SJSA1 (cell line): ENCODE data around the gene MRTFA. TPM values are rescaled to one million over a fixed set of nuclear protein-coding genes. Genes with fewer than 3 reads are reported as not detected.
A peak's percentile ranks its signal among the peaks of the same experiment; 100 is the strongest.
"Not testable (repeated sequence)": the region's sequence is repeated elsewhere in the genome, so short reads cannot be mapped to it uniquely, and the experiment has no call there.

ENCODE experiments used
- DNase-seq, 2 experiments: peaks; one replicate each; pipeline ENCODE4 v3.0.0-alpha.2; 2015 to 2020; ENCODE audit warnings: low spot score in 2 of 2, low read depth in 1 of 2
- H3K27ac ChIP-seq: fragments of 250-450 bp; sonication (Bioruptor Pico); 2 replicates; pipeline ENCODE4 v1.5.1; 2020; ENCODE audit warnings: mild to moderate bottlenecking, moderate library complexity
- H3K27me3 ChIP-seq: fragments of 250-450 bp; sonication (Bioruptor Pico); replicated peaks from 2 replicates; pipeline ENCODE4 v1.5.1; 2020; ENCODE audit warnings: mild to moderate bottlenecking, moderate library complexity
- H3K36me3 ChIP-seq: fragments of 250-450 bp; sonication (Bioruptor Pico); 2 replicates; pipeline ENCODE4 v1.5.1; 2020; ENCODE audit warnings: mild to moderate bottlenecking
- H3K4me1 ChIP-seq: fragments of 250-450 bp; sonication (Bioruptor Pico); replicated peaks from 2 replicates; pipeline ENCODE4 v1.6.1; 2021; ENCODE audit warnings: mild to moderate bottlenecking
- H3K4me3 ChIP-seq: fragments of 250-450 bp; sonication (Bioruptor Pico); 2 replicates; pipeline ENCODE4 v1.5.1; 2020; ENCODE audit warnings: mild to moderate bottlenecking
- H3K9me3 ChIP-seq: fragments of 250-450 bp; sonication (Bioruptor Pico); replicated peaks from 2 replicates; pipeline ENCODE4 v1.5.1; 2020; ENCODE audit warnings: mild to moderate bottlenecking
- total RNA-seq: library from RNA; depleted of rRNA; stranded (reverse); fragments of >200 nt; shearing (Covaris generic); gene quantifications from 2 replicates; pipeline ENCODE4 v1.2.3, GENCODE V29; 2014

Gene MRTFA
- total RNA-seq, 1 experiment from 2014 or later = 27.8 TPM

DNA sequence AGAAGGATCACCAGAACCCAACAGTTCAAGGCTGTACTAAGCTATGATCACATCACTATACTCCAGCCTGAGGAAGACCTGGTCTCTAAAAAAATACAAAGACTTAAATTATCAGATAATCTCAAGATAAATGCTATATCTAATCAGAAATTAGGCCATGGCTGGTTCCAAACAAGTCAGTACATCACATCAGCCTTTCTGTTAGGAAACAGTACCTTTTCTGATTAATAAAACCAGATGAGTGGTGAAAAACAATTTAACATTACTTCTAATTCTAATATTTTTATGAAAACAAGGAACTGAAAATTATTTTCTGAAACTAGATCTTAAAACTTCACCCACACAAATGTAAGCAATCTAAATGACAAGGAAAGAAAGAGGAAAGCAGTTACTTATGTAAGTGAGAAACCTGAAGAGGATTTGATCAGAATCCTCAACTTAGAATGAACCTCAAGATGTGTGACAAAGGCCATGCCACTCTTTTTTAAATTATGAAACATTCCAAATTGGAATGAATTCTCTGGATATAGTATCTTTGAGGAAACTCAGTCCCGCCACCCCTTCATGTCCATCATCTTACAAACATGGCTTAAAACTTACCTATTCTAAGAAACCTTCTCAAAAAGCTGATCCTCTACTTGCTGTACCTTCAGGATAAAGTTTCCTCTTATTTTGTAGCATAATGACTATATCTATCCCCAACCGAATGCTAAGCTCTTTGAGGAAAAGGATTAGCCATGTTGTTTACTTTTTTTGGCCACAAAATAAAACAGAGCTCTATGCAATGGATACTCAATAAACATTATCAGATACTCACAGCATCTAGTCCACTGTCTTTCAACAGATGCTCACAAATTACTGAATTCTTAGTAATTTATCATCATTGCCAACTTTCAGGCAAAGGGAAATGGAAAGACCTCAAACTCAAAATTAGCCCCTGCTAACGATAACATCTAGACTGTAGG, 132.0 kb downstream of the MRTFA start:
- Histone ChIP-seq H3K4me1 (peaks cover 50% of the 10 kb centered on the region), H3K36me3 (no peaks in the 10 kb centered on the region), H3K27me3 (no peaks in the 10 kb centered on the region), H3K9me3 (no peaks in the 10 kb centered on the region), H3K27ac (peak overlapping the region; percentile 16; the same call in 1 of the 2 replicates), H3K4me3 (no peak overlapping the region)
- DNase-seq = no peak

DNA sequence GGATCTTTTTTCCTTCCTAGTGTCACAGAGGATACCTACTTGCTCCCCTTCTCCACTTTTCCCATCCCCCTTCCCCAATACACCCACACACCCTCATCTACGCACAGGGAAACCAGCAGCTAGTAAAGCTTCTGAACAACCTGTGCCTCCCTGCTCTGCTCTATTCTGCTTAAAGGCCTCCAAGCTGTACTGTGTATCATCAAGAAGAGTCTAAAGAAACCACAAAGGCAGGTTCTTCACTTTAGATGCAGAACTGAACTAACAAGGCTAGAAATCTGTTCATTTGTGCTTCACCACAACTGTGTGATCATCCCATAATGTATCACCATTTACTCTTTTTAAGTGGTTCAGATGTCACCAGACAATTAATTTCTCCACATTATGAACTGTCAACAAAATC, 133.6 kb downstream of the MRTFA start:
- no peaks in the 10 kb centered on the region for H3K27me3 ChIP-seq
- no peaks in the 10 kb centered on the region for H3K9me3 ChIP-seq
- H3K4me3 ChIP-seq = no peak overlapping the region
- no peak for DNase-seq
- H3K36me3 ChIP-seq = no peaks in the 10 kb centered on the region
- H3K27ac ChIP-seq = no peak overlapping the region
- H3K4me1 ChIP-seq = peaks cover 46% of the 10 kb centered on the region

DNA sequence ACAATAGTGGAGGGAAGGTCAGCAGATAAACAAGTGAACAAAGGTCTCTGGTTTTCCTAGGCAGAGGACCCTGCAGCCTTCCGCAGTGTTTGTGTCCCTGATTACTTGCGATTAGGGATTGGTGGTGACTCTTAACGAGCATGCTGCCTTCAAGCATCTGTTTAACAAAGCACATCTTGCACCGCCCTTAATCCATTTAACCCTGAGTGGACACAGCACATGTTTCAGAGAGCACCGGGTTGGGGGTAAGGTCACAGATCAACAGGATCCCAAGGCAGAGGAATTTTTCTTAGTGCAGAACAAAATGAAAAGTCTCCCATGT, 136.1 kb downstream of the MRTFA start:
- H3K9me3 ChIP-seq, H3K4me3 ChIP-seq, H3K36me3 ChIP-seq, H3K27me3 ChIP-seq, DNase-seq: not testable (repeated sequence)
- peaks cover 47% of the 10 kb centered on the region for H3K4me1 ChIP-seq
- peak overlapping the region; percentile 97; the same call in 1 of the 2 replicates for H3K27ac ChIP-seq

DNA sequence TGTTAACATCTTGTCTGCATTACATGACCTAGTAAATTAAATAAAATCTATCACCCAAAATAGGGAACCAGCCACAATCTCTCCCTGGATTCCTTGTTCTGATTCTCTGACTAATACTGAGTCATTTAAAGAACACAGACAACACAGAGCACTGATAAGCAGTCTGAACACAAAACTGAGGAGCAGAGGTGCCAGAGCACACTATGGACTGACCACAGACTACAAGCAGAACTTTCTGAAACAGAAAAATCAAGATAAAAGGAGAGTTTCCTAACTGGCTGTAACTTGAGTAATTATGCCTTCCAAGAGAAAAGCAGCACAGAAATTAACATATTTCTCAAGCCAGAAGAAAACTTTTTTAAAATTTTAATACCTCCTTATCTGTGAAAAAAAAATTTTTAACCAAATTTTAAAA, 137.3 kb downstream of the MRTFA start:
- Histone ChIP-seq H3K4me3 (no peak overlapping the region), H3K27ac (peak overlapping the region; percentile 97), H3K36me3 (peaks cover 4% of the 10 kb centered on the region; the same call in 1 of the 2 replicates), H3K27me3 (no peaks in the 10 kb centered on the region), H3K9me3 (no peaks in the 10 kb centered on the region), H3K4me1 (peaks cover 35% of the 10 kb centered on the region)
- DNase-seq = peak; percentile 79 to 97

- Histone ChIP-seq H3K4me3 (no peak overlapping the region), H3K9me3 (no peaks in the 10 kb centered on the region), H3K27me3 (no peaks in the 10 kb centered on the region), H3K36me3 (peaks cover 4% of the 10 kb centered on the region; the same call in 1 of the 2 replicates), H3K4me1 (peaks cover 33% of the 10 kb centered on the region), H3K27ac (peak overlapping the region; percentile 97)
- peak; percentile 88 to 97 for DNase-seq
Measured at GRCh38 chr22:40498420-40499208, 137.9 kb downstream of the MRTFA start.

GRCh38 chr22:40493441-40493840, 143.1 kb downstream of the MRTFA start:
- peaks cover 36% of the 10 kb centered on the region for H3K4me1 ChIP-seq
- no peaks in the 10 kb centered on the region for H3K9me3 ChIP-seq
- DNase-seq = no peak
- no peak overlapping the region for H3K4me3 ChIP-seq
- H3K36me3 ChIP-seq = peaks cover 4% of the 10 kb centered on the region; the same call in 1 of the 2 replicates
- 0 out of 2 replicates have a peak overlapping the region, but pooled peaks have one; percentile 2 for H3K27ac ChIP-seq
- no peaks in the 10 kb centered on the region for H3K27me3 ChIP-seq

- H3K4me1 ChIP-seq = peaks cover 24% of the 10 kb centered on the region
- H3K4me3 ChIP-seq = no peak overlapping the region
- no peaks in the 10 kb centered on the region for H3K27me3 ChIP-seq
- H3K9me3 ChIP-seq = no peaks in the 10 kb centered on the region
- H3K27ac ChIP-seq = no peak overlapping the region
- peaks cover 3% of the 10 kb centered on the region for H3K36me3 ChIP-seq
- no peak for DNase-seq
Measured at GRCh38 chr22:40491990-40492631, 144.4 kb downstream of the MRTFA start.

- DNase-seq = no peak
- H3K4me3 ChIP-seq = no peak overlapping the region
- no peaks in the 10 kb centered on the region for H3K27me3 ChIP-seq
- peaks cover 6% of the 10 kb centered on the region for H3K36me3 ChIP-seq
- H3K27ac ChIP-seq = no peak overlapping the region
- H3K4me1 ChIP-seq = peaks cover 18% of the 10 kb centered on the region
- H3K9me3 ChIP-seq = no peaks in the 10 kb centered on the region
Measured at GRCh38 chr22:40487663-40488249, 148.8 kb downstream of the MRTFA start.

DNA sequence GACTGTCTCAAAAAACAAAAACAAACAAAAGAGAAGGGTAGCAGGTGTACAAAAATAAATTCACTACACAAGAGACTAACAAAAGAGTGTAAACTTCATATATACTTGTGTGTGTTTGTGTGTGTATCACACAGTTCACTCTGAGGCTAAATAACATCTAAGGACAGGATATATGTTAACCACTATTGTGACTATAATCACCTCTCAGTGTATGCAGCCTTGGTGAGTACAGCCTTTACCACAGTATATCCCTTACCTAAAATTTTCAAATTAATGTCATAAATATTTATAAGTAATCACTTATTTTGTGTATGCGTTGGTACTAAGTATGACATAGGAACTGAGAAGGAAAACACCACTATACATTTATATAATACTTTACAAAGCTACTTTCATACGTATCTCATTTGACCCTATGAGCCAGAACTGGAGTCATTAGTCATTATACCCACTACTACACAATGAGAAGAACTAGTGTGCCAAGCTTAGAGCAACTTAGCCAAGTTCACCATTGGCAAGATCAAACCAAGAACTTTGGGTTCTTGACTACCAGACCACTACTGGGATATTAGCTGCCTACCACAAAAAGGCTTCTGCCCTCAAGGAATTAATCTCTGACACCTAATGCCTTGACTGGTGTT, 149.4 kb downstream of the MRTFA start:
- DNase-seq = no peak
- Histone ChIP-seq H3K4me1 (peaks cover 11% of the 10 kb centered on the region), H3K27ac (no peak overlapping the region), H3K27me3 (no peaks in the 10 kb centered on the region), H3K36me3 (peaks cover 6% of the 10 kb centered on the region), H3K4me3 (no peak overlapping the region), H3K9me3 (no peaks in the 10 kb centered on the region)

GRCh38 chr22:40485813-40486667, 150.5 kb downstream of the MRTFA start:
- no peak for DNase-seq
- no peaks in the 10 kb centered on the region for H3K27me3 ChIP-seq
- H3K27ac ChIP-seq = no peak overlapping the region
- H3K4me3 ChIP-seq = no peak overlapping the region
- peaks cover 10% of the 10 kb centered on the region for H3K36me3 ChIP-seq
- H3K4me1 ChIP-seq = peaks cover 6% of the 10 kb centered on the region
- H3K9me3 ChIP-seq = no peaks in the 10 kb centered on the region

GRCh38 chr22:40484906-40485669, 151.4 kb downstream of the MRTFA start:
- no peak overlapping the region for H3K4me3 ChIP-seq

GRCh38 chr22:40482886-40483285, 153.6 kb downstream of the MRTFA start:
- no peak overlapping the region for H3K27ac ChIP-seq
- peaks cover 11% of the 10 kb centered on the region for H3K36me3 ChIP-seq
- no peaks in the 10 kb centered on the region for H3K9me3 ChIP-seq
- DNase-seq = no peak
- H3K4me1 ChIP-seq = peaks cover 6% of the 10 kb centered on the region
- no peak overlapping the region for H3K4me3 ChIP-seq
- no peaks in the 10 kb centered on the region for H3K27me3 ChIP-seq

More at GRCh38 chr22:40484906-40485669, 151.4 kb downstream of the MRTFA start:
- Histone ChIP-seq H3K27ac (no peak overlapping the region), H3K9me3 (no peaks in the 10 kb centered on the region), H3K4me1 (peaks cover 6% of the 10 kb centered on the region), H3K36me3 (peaks cover 11% of the 10 kb centered on the region), H3K27me3 (no peaks in the 10 kb centered on the region)
- DNase-seq = no peak
